Loucy (cell line): ENCODE data around the gene ZSWIM5.

Experiments
- EZH2phosphoT487 ChIP-seq: fragments of 200-600 bp; IDR thresholded peaks from 2 replicates; pipeline ENCODE4 v1.6.1; 2018; ENCODE audit warnings: antibody characterized with exemption, mild to moderate bottlenecking, moderate library complexity, borderline replicate concordance
- TF ChIP-seq, protein P1 (sequence below): fragments of 200-600 bp; sonication (generic); conservative IDR thresholded peaks from 2 replicates; pipeline ENCODE4 v1.5.1; 2014; ENCODE audit warnings: mild to moderate bottlenecking, antibody characterized with exemption, low read length

DNA sequence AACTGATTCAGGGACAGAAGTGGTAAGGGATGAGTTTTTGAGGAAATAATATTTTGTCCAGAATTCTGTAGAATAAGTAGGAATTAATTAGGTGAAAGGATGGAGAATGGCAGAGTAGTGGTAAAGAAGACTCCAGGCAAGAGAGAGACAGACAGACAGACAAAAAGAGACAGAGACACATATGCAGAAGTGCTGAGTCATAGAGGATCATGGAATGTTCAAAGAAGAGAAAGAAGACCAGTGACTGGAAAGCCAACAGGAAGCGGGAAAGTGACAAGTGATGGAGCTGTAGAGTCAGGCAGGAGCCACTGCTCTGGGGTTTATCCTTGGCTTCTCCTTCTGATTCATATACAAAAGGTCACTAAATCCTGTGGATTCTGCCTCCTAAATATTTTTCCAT, 108.5 kb downstream of the ZSWIM5 start:
- TF ChIP-seq, protein P1, sequence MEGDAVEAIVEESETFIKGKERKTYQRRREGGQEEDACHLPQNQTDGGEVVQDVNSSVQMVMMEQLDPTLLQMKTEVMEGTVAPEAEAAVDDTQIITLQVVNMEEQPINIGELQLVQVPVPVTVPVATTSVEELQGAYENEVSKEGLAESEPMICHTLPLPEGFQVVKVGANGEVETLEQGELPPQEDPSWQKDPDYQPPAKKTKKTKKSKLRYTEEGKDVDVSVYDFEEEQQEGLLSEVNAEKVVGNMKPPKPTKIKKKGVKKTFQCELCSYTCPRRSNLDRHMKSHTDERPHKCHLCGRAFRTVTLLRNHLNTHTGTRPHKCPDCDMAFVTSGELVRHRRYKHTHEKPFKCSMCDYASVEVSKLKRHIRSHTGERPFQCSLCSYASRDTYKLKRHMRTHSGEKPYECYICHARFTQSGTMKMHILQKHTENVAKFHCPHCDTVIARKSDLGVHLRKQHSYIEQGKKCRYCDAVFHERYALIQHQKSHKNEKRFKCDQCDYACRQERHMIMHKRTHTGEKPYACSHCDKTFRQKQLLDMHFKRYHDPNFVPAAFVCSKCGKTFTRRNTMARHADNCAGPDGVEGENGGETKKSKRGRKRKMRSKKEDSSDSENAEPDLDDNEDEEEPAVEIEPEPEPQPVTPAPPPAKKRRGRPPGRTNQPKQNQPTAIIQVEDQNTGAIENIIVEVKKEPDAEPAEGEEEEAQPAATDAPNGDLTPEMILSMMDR = no peak
- TF ChIP-seq EZH2phosphoT487 = no peak
